GM21526 (cell line): ENCODE measurements around the gene SLC22A23.

Experiments used
- ATAC-seq: cut with Tn5 transposase; IDR thresholded peaks from one replicate; pipeline ENCODE4 v1.9.1; 2021; ENCODE audit warnings: moderate library complexity; ENCODE audit not compliant: unreplicated experiment, low FRiP score

Gene SLC22A23

GRCh38 chr6:3357678-3358077 lies 99.2 kb downstream of the SLC22A23 start:
- no peak for ATAC-seq

GRCh38 chr6:3356824-3357420 lies 99.9 kb downstream of the SLC22A23 start:
- ATAC-seq, result peak; percentile 8

- ATAC-seq, result peak; percentile 89
Measured at GRCh38 chr6:3356056-3356823, 100.6 kb downstream of the SLC22A23 start.

- no peak for ATAC-seq
Measured at GRCh38 chr6:3355358-3356055, 101.3 kb downstream of the SLC22A23 start.

- ATAC-seq, result no peak
Measured at GRCh38 chr6:3355011-3355357, 101.9 kb downstream of the SLC22A23 start.

GRCh38 chr6:3353939-3354338 lies 102.9 kb downstream of the SLC22A23 start:
- no peak for ATAC-seq

GRCh38 chr6:3353213-3353903 lies 103.5 kb downstream of the SLC22A23 start:
- no peak for ATAC-seq

- no peak for ATAC-seq
Measured at GRCh38 chr6:3352678-3353077, 104.2 kb downstream of the SLC22A23 start.

GRCh38 chr6:3351829-3352524 lies 104.9 kb downstream of the SLC22A23 start:
- ATAC-seq, result no peak

- ATAC-seq, result no peak
Measured at GRCh38 chr6:3351105-3351676, 105.7 kb downstream of the SLC22A23 start.

- no peak for ATAC-seq
Measured at GRCh38 chr6:3350252-3350796, 106.5 kb downstream of the SLC22A23 start.

GRCh38 chr6:3349388-3350251 lies 107.2 kb downstream of the SLC22A23 start:
- ATAC-seq, result no peak

- ATAC-seq, result no peak
Measured at GRCh38 chr6:3348821-3349220, 108.0 kb downstream of the SLC22A23 start.

GRCh38 chr6:3347826-3348225 lies 109.0 kb downstream of the SLC22A23 start:
- no peak for ATAC-seq

GRCh38 chr6:3347247-3347646 lies 109.6 kb downstream of the SLC22A23 start:
- no peak for ATAC-seq

GRCh38 chr6:3346476-3346875 lies 110.4 kb downstream of the SLC22A23 start:
- no peak for ATAC-seq

- no peak for ATAC-seq
Measured at GRCh38 chr6:3345836-3346235, 111.0 kb downstream of the SLC22A23 start.

GRCh38 chr6:3343089-3343883 lies 113.6 kb downstream of the SLC22A23 start:
- ATAC-seq, result no peak
